GM21381 (cell line): ENCODE results near the gene PPP6R3.

ENCODE experiments used
- ATAC-seq: cut with Tn5 transposase; IDR thresholded peaks from one replicate; pipeline ENCODE4 v1.9.1; 2021; ENCODE audit warnings: mild to moderate bottlenecking, moderate library complexity; ENCODE audit not compliant: unreplicated experiment

PPP6R3 gene

DNA sequence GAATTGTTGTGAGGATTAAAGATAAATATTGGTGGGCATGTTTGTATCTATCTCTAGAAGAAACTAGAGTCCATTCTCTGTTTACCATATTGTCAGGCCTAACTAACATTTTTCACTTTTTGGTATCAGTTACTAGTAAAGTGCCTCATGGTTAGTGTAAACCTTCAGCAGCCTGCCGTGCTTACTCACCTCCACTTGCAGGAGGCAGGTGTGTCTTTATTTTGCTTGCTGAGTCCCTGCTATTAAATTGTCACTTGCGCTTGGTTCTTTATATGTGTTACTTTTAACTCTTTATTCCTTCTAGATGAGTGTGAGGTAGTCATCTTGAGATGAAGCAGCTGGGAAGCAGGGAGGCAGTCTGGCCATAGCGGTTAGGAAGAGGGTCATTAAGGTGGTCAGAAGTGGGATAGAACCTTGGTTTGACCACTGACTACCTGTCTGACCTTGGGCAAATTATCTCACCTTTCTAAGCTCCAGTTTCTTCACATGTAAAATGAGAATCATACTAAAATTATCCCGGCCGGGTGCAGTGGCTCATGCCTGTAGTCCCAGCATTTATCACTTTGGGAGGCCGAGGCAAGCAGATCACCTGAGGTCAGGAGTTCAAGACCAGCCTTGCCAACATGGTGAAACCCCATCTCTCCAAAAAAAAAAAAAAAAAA, 21.2 kb downstream of the PPP6R3 start:
- no peak for ATAC-seq

DNA sequence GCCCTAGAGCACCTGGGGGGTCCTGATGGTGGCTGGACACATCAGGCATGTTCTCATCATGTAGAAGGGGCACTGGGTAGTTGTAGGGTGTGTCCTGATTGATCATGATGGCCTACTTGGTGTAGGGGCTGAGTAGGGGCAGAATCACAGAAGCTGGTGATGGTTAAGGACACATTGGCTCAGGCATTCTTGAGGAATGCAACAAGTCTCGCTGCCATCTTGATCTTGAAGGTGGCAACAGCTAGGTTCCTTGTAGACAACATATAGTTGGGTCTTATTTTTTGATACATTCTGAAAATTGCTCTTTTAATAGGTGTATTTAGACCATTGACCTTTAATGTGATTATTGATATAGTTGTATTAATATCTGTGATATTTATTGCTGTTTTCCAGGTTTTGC, 28.1 kb downstream of the PPP6R3 start:
- no peak for ATAC-seq

DNA sequence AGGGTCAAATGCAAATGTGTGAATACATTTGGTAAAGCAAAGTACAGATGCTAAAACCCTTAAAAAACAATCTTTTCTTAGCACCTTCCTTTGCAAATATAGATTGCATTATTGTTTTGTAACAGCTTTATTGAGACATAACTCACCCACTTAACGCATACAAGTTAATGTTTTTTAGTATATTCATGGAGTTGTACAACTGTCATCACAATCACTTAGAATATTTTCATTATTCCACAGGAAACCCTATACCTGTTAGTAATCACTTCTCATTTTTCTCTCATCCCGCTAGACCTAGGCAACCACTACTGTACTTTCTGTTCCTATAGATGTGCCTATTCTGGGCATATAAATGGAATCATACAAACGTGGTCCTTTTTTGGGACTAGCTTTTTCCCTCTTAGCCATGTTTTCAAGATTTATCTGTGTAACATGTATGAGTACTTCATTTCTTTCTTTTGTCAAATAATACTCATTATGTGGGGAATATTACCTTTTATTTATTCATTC, 34.7 kb downstream of the PPP6R3 start:
- no peak for ATAC-seq

DNA sequence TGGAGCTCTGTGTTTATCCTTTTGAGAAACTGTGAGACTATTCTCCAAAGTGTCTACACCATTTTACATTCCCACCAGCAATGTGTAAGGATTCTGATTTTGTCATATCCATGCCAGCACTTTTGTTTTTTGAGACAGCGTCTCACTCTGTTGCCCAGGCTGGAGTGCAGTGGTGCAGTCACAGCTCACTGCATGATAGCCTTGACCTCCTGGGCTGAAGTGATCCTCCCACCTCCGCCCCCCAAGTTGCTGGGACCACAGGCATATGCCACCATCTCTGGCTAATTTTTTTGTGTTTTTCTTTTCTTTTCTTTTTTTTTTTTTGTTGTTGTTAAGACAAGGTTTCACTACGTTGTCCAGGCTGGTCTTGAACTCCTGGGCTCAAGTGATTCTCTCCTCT, 35.3 kb downstream of the PPP6R3 start:
- ATAC-seq, result no peak

- no peak for ATAC-seq
These were observed 37.2 kb downstream of the PPP6R3 start for GRCh38 chr11:68497761-68498160.

- no peak for ATAC-seq
These were observed 37.8 kb downstream of the PPP6R3 start for GRCh38 chr11:68498321-68498720.

- ATAC-seq, result no peak
These were observed 38.6 kb downstream of the PPP6R3 start for GRCh38 chr11:68498903-68499883.

GRCh38 chr11:68500206-68500605, 39.7 kb downstream of the PPP6R3 start:
- no peak for ATAC-seq

- ATAC-seq, result no peak
These were observed 41.3 kb downstream of the PPP6R3 start for GRCh38 chr11:68501813-68502212.

- ATAC-seq, result no peak
These were observed 42.7 kb downstream of the PPP6R3 start for GRCh38 chr11:68503251-68503687.

DNA sequence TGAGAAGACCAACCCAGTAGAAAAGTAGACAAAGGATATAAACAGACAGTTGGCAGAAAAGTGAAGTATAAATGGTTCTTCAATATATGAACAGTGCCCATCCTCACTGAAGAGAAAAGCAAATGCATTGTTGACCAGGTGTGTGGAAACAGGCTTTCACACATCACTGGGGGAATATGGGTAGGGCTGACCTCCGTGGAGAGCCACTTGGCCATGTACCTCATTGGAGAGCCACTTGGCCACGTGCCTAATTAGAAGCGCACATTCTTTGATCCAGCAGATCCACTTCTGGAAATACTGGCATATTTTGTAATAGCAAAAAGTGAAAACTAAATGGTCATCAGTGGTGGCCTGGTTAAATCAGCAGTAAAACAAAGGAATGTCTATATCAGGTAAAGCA, 43.2 kb downstream of the PPP6R3 start:
- ATAC-seq, result no peak

DNA sequence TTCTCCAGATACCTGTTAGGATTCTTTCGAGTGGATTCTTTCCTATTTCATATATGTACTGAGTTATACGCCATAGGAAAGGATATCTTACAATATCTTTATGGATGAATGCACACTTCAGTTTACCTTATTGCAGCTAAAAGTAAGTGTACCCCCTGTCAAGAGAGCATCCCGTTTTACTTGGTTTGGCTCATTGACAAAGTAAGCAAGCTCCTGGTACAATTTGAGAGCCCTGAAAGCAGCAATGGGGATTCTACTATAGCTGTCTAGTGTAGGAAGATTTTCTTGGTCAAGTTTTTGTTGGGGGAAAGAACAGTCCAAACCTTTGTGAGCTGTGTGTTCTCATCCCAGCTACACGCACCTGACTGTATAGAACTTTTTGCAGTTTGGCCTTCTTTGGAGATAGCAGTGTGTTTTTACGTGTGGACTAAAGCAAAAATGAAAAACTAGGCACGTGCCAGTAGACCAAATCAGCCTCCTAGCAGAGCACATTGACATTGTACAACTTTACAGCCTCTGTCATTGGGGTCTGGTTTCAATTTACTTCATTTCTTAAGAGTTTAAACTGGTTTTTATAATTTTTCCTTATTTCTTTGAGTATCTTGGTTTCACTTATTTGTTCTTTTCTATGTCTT, 44.0 kb downstream of the PPP6R3 start:
- ATAC-seq, result no peak

DNA sequence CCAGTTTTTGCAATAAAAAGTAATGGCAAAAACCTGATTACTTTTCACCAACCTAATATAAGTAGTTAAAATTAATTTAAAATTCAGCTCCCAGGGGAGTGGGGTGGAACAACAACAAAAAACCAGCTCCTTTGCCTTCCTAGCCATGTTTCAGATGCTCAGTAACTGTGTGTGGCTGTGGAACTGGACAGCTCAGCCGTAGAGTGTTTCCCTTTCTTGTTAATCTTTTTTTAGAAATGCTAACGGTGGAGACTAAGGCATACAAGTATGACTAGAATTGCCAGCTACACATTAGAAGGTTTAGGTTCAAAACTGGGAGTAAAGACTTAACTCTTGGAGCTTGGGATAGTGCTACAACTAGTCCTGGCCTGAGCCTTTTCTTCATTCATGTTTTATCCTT, 45.0 kb downstream of the PPP6R3 start:
- no peak for ATAC-seq

- ATAC-seq, result no peak
These were observed 46.4 kb downstream of the PPP6R3 start for GRCh38 chr11:68506908-68507307.

GRCh38 chr11:68508425-68508824, 47.9 kb downstream of the PPP6R3 start:
- no peak for ATAC-seq

GRCh38 chr11:68509066-68509465, 48.5 kb downstream of the PPP6R3 start:
- no peak for ATAC-seq

- ATAC-seq, result no peak
These were observed 53.5 kb downstream of the PPP6R3 start for GRCh38 chr11:68513930-68514487.

GRCh38 chr11:68517121-68517741, 56.7 kb downstream of the PPP6R3 start:
- ATAC-seq, result no peak

DNA sequence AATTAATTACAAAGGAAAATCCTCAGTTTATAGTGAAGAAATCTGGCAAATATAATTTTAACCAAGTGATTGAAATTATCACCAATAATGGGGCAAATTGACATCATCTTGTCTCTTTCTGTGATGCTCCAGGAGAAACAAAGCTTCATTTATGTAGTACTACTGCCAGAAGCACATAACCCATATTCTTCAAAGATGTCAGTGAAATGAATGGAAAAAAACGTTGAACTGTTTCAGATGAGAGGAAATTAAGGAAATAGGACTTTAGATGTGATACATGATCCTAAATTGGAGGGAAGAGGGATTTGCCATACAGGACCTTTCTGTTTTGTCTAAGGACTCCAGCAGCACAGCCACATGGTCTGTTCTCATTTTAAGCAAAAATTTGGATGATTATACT, 57.6 kb downstream of the PPP6R3 start:
- no peak for ATAC-seq

DNA sequence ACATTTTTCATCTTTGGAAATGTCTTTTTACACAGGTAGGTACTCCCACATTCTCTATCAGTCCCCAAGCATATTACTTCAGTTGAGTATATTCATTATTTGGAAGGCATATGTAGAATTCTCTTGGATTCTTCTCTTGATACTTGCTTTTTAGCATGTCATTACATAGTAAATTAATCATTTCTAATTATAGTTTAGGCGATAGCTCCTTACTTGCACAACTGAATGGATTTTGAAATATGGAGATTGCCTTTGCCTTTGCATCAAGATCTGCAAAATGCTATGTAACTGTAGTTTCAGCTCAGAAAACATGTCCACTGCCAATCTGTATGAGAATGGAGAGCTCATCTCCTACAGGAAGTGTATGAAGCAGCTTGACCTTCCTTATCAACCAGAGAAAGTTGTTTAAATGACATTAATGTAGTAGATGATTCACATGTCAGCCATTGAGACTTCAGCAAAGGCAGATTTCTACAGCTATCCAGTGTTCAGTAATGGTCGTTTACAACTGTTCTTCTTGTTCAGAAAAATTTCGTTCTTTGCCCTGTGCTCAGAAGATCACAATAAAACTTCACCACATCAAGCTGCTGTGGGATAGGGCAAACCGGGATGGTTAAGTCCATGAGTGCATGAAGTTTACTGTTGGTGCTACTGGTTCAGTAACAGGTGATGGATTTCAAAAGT, 61.6 kb downstream of the PPP6R3 start:
- ATAC-seq, result no peak
